ENCODE measurements around the gene DCST2.

DCST2 gene

DNA sequence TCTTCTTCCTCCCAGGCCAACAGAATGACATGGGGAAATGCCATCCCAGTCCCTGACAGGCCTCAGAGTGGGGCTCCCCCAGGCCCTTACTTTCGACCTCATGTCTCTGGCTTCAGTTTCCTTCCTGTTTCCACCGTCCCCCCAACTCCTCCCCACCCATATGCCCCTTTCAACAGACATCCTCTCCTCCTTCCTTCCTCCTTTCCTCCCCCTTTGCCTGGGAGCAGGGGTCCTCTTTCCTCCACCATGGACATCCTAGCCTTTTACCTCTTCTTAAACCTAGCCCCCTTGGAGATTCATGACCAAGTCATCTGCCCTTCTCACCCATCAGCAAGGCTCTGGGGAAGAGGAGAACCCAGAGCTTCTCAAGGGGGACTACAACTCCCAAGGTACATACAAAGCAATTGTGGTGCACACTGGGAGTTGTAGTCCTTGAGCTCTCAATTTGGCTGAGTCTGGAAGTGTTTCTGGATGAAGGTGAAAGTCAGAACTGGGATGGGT is 26.9 kb downstream of the DCST2 start:
- H3K4me3 ChIP-seq (ENCODE audit: control insufficient read depth, low read depth, low read length) = no peak overlapping the region
- no peak for TF ChIP-seq CTCF (IDR thresholded peaks at IDR 0.05; ENCODE audit: control insufficient read depth, insufficient read depth, low read depth, low read length, missing control alignments)
- DNase-seq (ENCODE audit: low read depth) = no peak

DNA sequence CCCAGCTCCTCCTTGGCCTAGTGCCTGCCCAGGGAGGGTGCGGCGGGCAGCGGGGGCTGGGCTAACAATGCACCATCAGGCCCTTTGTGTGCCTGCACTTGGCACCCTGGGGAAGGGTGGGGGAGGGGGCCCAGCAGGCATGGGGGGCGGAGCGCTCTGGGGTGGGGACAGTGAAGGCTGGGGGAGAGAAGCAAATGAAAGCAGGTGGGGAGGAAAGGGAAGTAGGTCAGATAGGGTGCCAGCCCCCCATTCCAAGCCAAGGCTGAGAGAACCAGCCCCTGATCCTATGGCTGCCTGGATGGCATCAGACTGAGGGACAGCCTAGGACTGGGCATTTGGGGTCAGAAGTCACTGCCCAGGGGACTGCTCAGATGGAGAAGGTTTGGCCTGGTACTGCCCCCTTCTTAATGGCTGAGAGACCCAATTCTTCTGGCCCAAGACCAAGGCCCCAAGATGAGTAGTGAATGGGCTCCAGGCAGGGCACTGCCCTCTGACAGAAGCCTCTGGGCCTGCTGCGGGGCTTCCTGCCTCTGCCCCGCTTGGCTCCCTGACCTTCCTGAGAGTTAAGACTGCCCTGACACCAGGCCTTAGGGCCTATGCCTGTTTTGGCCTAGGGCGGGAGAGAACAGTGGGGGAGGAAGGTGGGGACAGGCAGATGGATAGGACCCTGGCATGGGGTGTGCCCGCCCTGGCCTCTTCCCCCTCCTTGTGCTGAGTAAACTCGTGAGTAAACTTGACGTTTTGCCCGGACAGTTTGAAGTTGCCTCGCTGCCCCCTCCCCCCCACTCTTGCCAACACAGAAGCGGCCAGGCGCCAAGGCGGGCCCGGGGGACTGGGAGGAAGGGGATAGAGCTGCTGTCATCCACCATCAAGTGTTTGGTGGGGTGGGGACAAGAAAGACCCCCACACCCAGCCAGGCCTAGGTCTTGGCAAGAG is 28.2 kb downstream of the DCST2 start:
- no peak for TF ChIP-seq CTCF (IDR thresholded peaks at IDR 0.05; ENCODE audit: control insufficient read depth, insufficient read depth, low read depth, low read length, missing control alignments)
- no peak overlapping the region; the same call in 1 of the 2 replicates for H3K4me3 ChIP-seq (ENCODE audit: control insufficient read depth, low read depth, low read length)
- no peak for DNase-seq (ENCODE audit: low read depth)

GRCh38 chr1:155004352-155005075 is 29.1 kb downstream of the DCST2 start:
- no peak for TF ChIP-seq CTCF (IDR thresholded peaks at IDR 0.05; ENCODE audit: control insufficient read depth, insufficient read depth, low read depth, low read length, missing control alignments)
- H3K4me3 ChIP-seq (ENCODE audit: control insufficient read depth, low read depth, low read length) = peak overlapping the region; percentile 88
- DNase-seq (ENCODE audit: low read depth) = no peak

GRCh38 chr1:155003766-155004351 is 29.7 kb downstream of the DCST2 start:
- peak overlapping the region; percentile 88 for H3K4me3 ChIP-seq (ENCODE audit: control insufficient read depth, low read depth, low read length)
- no peak for TF ChIP-seq CTCF (IDR thresholded peaks at IDR 0.05; ENCODE audit: control insufficient read depth, insufficient read depth, low read depth, low read length, missing control alignments)
- no peak for DNase-seq (ENCODE audit: low read depth)

DNA sequence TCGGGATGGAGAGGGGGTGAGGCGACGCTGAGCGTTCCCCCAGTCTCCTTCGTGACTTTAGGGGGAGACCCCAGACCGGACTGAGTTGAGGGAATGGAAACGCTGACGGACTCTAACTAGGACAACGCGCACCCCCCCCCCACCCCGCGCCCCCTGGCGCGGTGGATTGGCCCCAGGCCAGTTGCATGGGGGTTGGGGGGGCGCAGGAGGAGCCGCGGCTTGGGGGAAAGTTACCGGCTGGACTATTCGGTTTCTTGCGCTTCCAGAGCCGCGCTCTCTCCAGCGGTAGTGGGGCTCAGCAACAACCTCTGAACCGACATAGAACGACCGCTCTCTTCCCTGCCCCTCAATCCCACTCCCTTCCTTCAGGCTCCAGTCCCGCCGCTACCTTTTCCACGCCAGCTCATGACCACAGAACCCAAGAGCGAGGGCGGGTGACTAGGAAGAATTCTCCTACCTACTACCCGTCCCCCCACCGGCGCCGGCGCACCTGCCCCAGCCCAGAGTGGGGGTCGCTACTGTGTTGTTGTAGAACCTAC is 30.3 kb downstream of the DCST2 start:
- DNase-seq (ENCODE audit: low read depth) = no peak
- peak overlapping the region; percentile 88 for H3K4me3 ChIP-seq (ENCODE audit: control insufficient read depth, low read depth, low read length)
- TF ChIP-seq CTCF (IDR thresholded peaks at IDR 0.05; ENCODE audit: control insufficient read depth, insufficient read depth, low read depth, low read length, missing control alignments) = no peak
